Thyroid gland (tissue), 4 donors: ENCODE measurements around the gene PLEKHM1. TPM values are rescaled to one million over a fixed set of nuclear protein-coding genes. Genes with fewer than 3 reads are reported as not detected.

ENCODE experiments used
- DNase-seq, 2 donors: peaks; one replicate each; pipeline ENCODE4 v3.0.0-alpha.2; 2019
- H3K27ac ChIP-seq, 3 donors: fragments of 200-600 bp; sonication (generic); 1 replicate in 2 of 3; 2 replicates in 1 of 3; pipeline ENCODE4 v1.5.1; 2016 to 2019; ENCODE audit warnings: mild to moderate bottlenecking in 1 of 3, moderate library complexity in 1 of 3
- H3K27me3 ChIP-seq: fragments of 200-600 bp; sonication (generic); one replicate; pipeline ENCODE4 v1.5.1; 2019
- H3K36me3 ChIP-seq, 2 donors: fragments of 200-600 bp; sonication (generic); one replicate each; pipeline ENCODE4 v1.5.1; 2016 to 2019
- H3K4me1 ChIP-seq, 2 donors: fragments of 200-600 bp; sonication (generic); one replicate each; pipeline ENCODE4 v1.5.1; 2017 to 2019
- H3K4me3 ChIP-seq, 3 donors: fragments of 200-600 bp; sonication (generic); replicated peaks in 1 of 3; 1 replicate in 2 of 3; 2 replicates in 1 of 3; pipeline ENCODE4 v1.5.1; 2016; ENCODE audit warnings: mild to moderate bottlenecking in 1 of 3
- H3K9me3 ChIP-seq: fragments of 200-600 bp; sonication (generic); one replicate; pipeline ENCODE4 v1.5.1; 2017
- POLR2A ChIP-seq, 2 donors: fragments of 450-650 bp; IDR thresholded peaks; one replicate each; pipeline ENCODE4 v1.6.1; 2017; ENCODE audit warnings: antibody characterized with exemption in 2 of 2, mild to moderate bottlenecking in 2 of 2, moderate library complexity in 1 of 2
- WGBS, 2 donors: methylation state at CpG; one replicate each; pipeline ENCODE4 v1.1.5; 2017; 5-methylcytosine and 5-hydroxymethylcytosine counted together
- intact Hi-C: fragments of 100-400 bp; cut with DNase I; formaldehyde crosslinking; loops from one replicate; pipeline ENCODE4 v1.15.1; 2023
- total RNA-seq, 4 donors: library from RNA; depleted of rRNA; stranded (reverse); fragments of >200 nt; gene quantifications; one replicate each; pipeline ENCODE4 v1.2.3, GENCODE V29; 2016
- TF ChIP-seq, protein P1 (sequence below), 6 experiments: fragments of 200-600 bp in 3 of 6; fragments of 450-650 bp in 3 of 6; sonication (generic) in 3 of 6; IDR thresholded peaks; one replicate each; pipeline ENCODE4 v1.5.1; 2016 to 2019; ENCODE audit warnings: antibody characterized with exemption in 6 of 6, mild to moderate bottlenecking in 2 of 6, inconsistent platforms in 1 of 6, moderate library complexity in 1 of 6

The PLEKHM1 gene
- total RNA-seq, 4 donors from 2014 or later, result 47.9 to 114 (median 95.1) TPM

DNA sequence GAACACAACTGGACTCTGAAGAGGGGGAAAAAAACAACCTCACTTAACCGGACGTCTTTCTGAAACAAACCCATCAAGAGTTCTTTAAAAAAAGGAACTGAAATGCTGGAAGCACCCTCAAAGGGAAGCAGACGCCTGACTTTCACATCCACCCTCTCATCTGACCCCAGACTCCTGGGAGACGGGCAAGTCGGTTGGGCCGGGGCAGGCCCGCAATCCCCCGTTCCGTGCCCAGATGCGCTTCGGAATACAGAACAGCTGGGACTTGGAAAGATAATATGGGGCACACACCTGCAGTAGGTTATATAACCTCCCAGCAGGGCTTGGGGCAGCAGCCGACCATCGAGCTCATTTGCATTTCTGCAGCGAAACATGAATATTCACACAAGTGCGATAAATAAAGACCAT, 61.6 kb downstream of the PLEKHM1 start:
- 63 to 64% methylated on average over 15 of the region's 15 CpGs for WGBS, 2 donors

GRCh38 chr17:45428050-45428617, 62.4 kb downstream of the PLEKHM1 start:
- DNase-seq, result peak; percentile 78 to 80
- Histone ChIP-seq H3K36me3 (no peaks in the 10 kb centered on the region), H3K4me1 (peaks cover 36 to 69% of the 10 kb centered on the region in 2 donors), H3K27me3 (no peaks in the 10 kb centered on the region), H3K27ac (peak overlapping the region in 1 of 3 donors; percentile 7), H3K9me3 (no peaks in the 10 kb centered on the region), H3K4me3 (no peak overlapping the region)
- TF ChIP-seq, protein P1, sequence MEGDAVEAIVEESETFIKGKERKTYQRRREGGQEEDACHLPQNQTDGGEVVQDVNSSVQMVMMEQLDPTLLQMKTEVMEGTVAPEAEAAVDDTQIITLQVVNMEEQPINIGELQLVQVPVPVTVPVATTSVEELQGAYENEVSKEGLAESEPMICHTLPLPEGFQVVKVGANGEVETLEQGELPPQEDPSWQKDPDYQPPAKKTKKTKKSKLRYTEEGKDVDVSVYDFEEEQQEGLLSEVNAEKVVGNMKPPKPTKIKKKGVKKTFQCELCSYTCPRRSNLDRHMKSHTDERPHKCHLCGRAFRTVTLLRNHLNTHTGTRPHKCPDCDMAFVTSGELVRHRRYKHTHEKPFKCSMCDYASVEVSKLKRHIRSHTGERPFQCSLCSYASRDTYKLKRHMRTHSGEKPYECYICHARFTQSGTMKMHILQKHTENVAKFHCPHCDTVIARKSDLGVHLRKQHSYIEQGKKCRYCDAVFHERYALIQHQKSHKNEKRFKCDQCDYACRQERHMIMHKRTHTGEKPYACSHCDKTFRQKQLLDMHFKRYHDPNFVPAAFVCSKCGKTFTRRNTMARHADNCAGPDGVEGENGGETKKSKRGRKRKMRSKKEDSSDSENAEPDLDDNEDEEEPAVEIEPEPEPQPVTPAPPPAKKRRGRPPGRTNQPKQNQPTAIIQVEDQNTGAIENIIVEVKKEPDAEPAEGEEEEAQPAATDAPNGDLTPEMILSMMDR (IDR thresholded peaks at IDR 0.05), result peak; percentile 90 to 100 (median 98)
- no peak for TF ChIP-seq POLR2A (IDR thresholded peaks at IDR 0.05)
- WGBS, 2 donors, result 2 to 3% methylated on average over 9 to 12 of the region's 26 CpGs
- intact Hi-C loops, result no loop called here

More for the DNA sequence above, 61.6 kb downstream of the PLEKHM1 start:
- TF ChIP-seq, protein P1 (IDR thresholded peaks at IDR 0.05), result no peak
- TF ChIP-seq POLR2A (IDR thresholded peaks at IDR 0.05), result no peak
- Histone ChIP-seq H3K9me3 (no peaks in the 10 kb centered on the region), H3K36me3 (no peaks in the 10 kb centered on the region), H3K27ac (no peak overlapping the region), H3K4me1 (peaks cover 36 to 71% of the 10 kb centered on the region in 2 donors), H3K4me3 (no peak overlapping the region), H3K27me3 (no peaks in the 10 kb centered on the region)
- intact Hi-C loops, result no loop called here
- DNase-seq, result no peak

DNA sequence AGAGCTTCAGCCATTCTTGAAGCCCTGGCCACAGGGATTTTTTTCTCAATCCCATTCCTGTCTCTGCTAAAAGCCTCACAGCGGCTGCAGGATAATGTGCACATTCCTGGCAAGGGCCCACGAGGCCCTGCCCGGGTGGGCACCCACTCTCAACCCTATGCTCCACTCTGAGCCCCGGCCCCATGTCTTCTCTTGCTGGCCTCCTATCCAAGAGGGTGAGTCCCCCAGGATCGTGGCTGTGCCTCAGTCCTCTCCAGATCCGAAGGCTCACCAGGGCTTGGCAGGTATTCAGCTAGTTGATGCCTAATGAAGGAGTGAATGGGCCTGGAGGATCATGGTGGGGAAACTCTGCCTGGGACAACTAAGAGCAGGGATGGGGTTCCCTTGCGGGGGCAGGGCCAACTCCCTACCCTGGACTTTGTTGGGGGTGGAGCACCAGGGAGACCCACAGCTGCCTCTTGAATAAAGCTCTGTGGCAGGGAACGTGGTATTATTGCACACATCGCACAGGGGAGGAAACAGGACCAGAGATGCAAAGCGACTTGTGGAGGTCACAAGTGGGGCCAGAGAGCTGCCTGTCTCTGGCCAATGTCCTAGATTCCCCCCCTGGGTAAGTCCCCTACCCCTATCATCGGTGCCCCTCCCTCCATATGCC, 63.2 kb downstream of the PLEKHM1 start:
- TF ChIP-seq POLR2A (IDR thresholded peaks at IDR 0.05), result no peak
- TF ChIP-seq, protein P1 (IDR thresholded peaks at IDR 0.05), result no peak
- Histone ChIP-seq H3K9me3 (no peaks in the 10 kb centered on the region), H3K36me3 (no peaks in the 10 kb centered on the region), H3K27ac (no peak overlapping the region), H3K4me1 (peaks cover 31 to 61% of the 10 kb centered on the region in 2 donors), H3K27me3 (no peaks in the 10 kb centered on the region), H3K4me3 (no peak overlapping the region)
- intact Hi-C loops, result no loop called here
- no peak for DNase-seq
- 77 to 86% methylated on average over 8 to 9 of the region's 11 CpGs for WGBS, 2 donors

DNA sequence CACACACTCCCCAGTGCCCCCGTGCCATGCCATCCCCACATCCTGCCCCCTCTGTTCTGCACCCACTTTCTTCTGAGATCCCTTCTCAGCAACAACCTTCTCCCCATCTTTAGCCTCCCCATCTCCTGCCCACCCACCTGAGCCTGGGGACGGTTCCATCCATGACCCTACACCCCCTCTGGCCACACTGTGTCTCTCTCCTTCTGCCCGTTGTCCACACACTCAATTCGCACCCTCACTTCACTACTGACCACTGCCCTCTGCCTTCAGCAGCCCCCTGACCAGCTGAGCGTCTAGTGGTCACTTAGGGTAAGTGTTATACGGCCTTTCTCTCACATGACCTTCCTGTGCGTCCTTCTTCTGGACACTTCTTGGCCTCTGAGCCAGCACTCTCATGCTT, 64.0 kb downstream of the PLEKHM1 start:
- no peak overlapping the region for H3K27ac ChIP-seq
- H3K36me3 ChIP-seq, result no peaks in the 10 kb centered on the region
- no peaks in the 10 kb centered on the region for H3K9me3 ChIP-seq
- no peak overlapping the region for H3K4me3 ChIP-seq
- no peak for DNase-seq
- 85 to 87% methylated on average over 7 of the region's 7 CpGs for WGBS, 2 donors
- intact Hi-C loops, result no loop called here
- H3K27me3 ChIP-seq, result no peaks in the 10 kb centered on the region
- TF ChIP-seq, protein P1 (IDR thresholded peaks at IDR 0.05), result no peak
- TF ChIP-seq POLR2A (IDR thresholded peaks at IDR 0.05), result no peak
- peaks cover 27 to 58% of the 10 kb centered on the region in 2 donors for H3K4me1 ChIP-seq

GRCh38 chr17:45425984-45426413, 64.5 kb downstream of the PLEKHM1 start:
- peaks cover 23 to 52% of the 10 kb centered on the region in 2 donors for H3K4me1 ChIP-seq
- TF ChIP-seq, protein P1 (IDR thresholded peaks at IDR 0.05), result peak in 1 of 6 experiments; percentile 4
- TF ChIP-seq POLR2A (IDR thresholded peaks at IDR 0.05), result no peak
- peak overlapping the region in 1 of 3 donors; percentile 86 for H3K27ac ChIP-seq
- DNase-seq, result no peak
- no peaks in the 10 kb centered on the region for H3K27me3 ChIP-seq
- H3K4me3 ChIP-seq, result no peak overlapping the region
- intact Hi-C loops, result no loop called here
- 45 to 67% methylated on average over 5 to 6 of the region's 6 CpGs for WGBS, 2 donors
- no peaks in the 10 kb centered on the region for H3K9me3 ChIP-seq
- no peaks in the 10 kb centered on the region for H3K36me3 ChIP-seq
